A673 (cell line): Measurements from ENCODE around the gene CEMIP. TPM values are rescaled to one million over a fixed set of nuclear protein-coding genes. Genes with fewer than 3 reads are reported as not detected.

Experiments used
- BruUV-seq: library from RNA; stranded (reverse); fragments of 400-500 nt; replicated peaks from 2 replicates; lab custom pipeline; 2021; lab: Mats Ljungman, UMichigan
- CTCF ChIA-PET: fragments of 300-600 bp; sonication (Branson Sonifier 250); formaldehyde crosslinking; loops from one replicate; lab custom pipeline; 2022; ENCODE audit warnings: antibody characterized with exemption; lab: Charles Lee
- POLR2A ChIA-PET: fragments of 300-600 bp; sonication (Branson Sonifier 250); formaldehyde crosslinking; loops from one replicate; lab custom pipeline; 2022; ENCODE audit warnings: antibody characterized with exemption; ENCODE audit not compliant: low non-redundant PET; lab: Charles Lee
- DNase-seq: peaks from one replicate; pipeline ENCODE4 v3.0.0-alpha.2; 2015; ENCODE audit warnings: low spot score
- H3K27ac ChIP-seq: fragments of 200-600 bp; sonication (generic); 2 replicates; pipeline ENCODE4 v1.5.1; 2016; ENCODE audit warnings: mixed run types, low read depth, mild to moderate bottlenecking, mixed read lengths, antibody characterized with exemption, low read length; ENCODE audit not compliant: poor library complexity, severe bottlenecking
- H3K27me3 ChIP-seq: fragments of 200-600 bp; sonication (generic); replicated peaks from 2 replicates; pipeline ENCODE4 v1.6.1; 2017; ENCODE audit warnings: mixed run types, low read depth, mild to moderate bottlenecking, mixed read lengths, antibody characterized with exemption, low read length; ENCODE audit not compliant: insufficient read depth, poor library complexity
- H3K36me3 ChIP-seq: fragments of 200-600 bp; sonication (generic); 2 replicates; pipeline ENCODE4 v1.6.1; 2016; ENCODE audit warnings: mixed run types, mild to moderate bottlenecking, mixed read lengths, antibody characterized with exemption, low read length; ENCODE audit not compliant: insufficient read depth, poor library complexity, severe bottlenecking
- H3K4me1 ChIP-seq: fragments of 200-600 bp; sonication (generic); 2 replicates; pipeline ENCODE4 v1.6.1; 2017; ENCODE audit warnings: mixed run types, mild to moderate bottlenecking, mixed read lengths, antibody characterized with exemption, low read length; ENCODE audit not compliant: insufficient read depth, poor library complexity, severe bottlenecking
- H3K4me3 ChIP-seq: fragments of 200-600 bp; sonication (generic); 2 replicates; pipeline ENCODE4 v1.5.1; 2016; ENCODE audit warnings: low read depth, mixed run types, mild to moderate bottlenecking, mixed read lengths, low read length; ENCODE audit not compliant: poor library complexity, severe bottlenecking
- H3K9me3 ChIP-seq: fragments of 200-600 bp; sonication (generic); 2 replicates; pipeline ENCODE4 v1.6.1; 2016; ENCODE audit warnings: mixed run types, low read depth, mild to moderate bottlenecking, mixed read lengths, antibody characterized with exemption, low read length; ENCODE audit not compliant: poor library complexity, severe bottlenecking
- CTCF ChIP-seq: fragments of 300-800, 200-600 bp; sonication (generic); conservative IDR thresholded peaks from 2 replicates; pipeline ENCODE4 v1.5.1; 2017; ENCODE audit warnings: low read depth, mild to moderate bottlenecking, antibody characterized with exemption, low read length, moderate library complexity, mixed read lengths
- EZH2 ChIP-seq: fragments of 200-600 bp; sonication (generic); IDR thresholded peaks from 2 replicates; pipeline ENCODE4 v1.6.1; 2017; ENCODE audit warnings: borderline replicate concordance, low read depth, mild to moderate bottlenecking, mixed read lengths, antibody characterized with exemption, low read length; ENCODE audit not compliant: poor library complexity, severe bottlenecking
- intact Hi-C: fragments of 100-400 bp; cut with micrococcal nuclease; formaldehyde crosslinking; loops from one replicate; pipeline ENCODE4 v1.10.0; 2022; ENCODE audit not compliant: unreplicated experiment
- total RNA-seq: library from RNA; stranded (reverse); gene quantifications from 2 replicates; pipeline ENCODE4 v1.2.3, GENCODE V29; 2021

Gene CEMIP
- total RNA-seq, 1 experiment from 2014 or later, result not detected

- no peak for TF ChIP-seq EZH2
- no peak for TF ChIP-seq CTCF
- no peaks in the 10 kb centered on the region for H3K27me3 ChIP-seq
- H3K4me1 ChIP-seq, result no peaks in the 10 kb centered on the region
- POLR2A ChIA-PET, result no interaction called here
- H3K4me3 ChIP-seq, result no peak overlapping the region
- CTCF ChIA-PET, result no interaction called here
- peaks cover 3% of the 10 kb centered on the region for H3K36me3 ChIP-seq
- no TSS peak for BruUV-seq
- intact Hi-C loops, result no loop called here
- no peak for DNase-seq
- no peaks in the 10 kb centered on the region for H3K9me3 ChIP-seq
- no peak overlapping the region for H3K27ac ChIP-seq
These were observed 171.3 kb downstream of the CEMIP start for GRCh38 chr15:80950291-80951078.

- intact Hi-C loops, result no loop called here
- BruUV-seq, result no TSS peak
- no peak for TF ChIP-seq CTCF
- TF ChIP-seq EZH2, result no peak
- no peak for DNase-seq
- no peaks in the 10 kb centered on the region for H3K4me1 ChIP-seq
- no peak overlapping the region for H3K27ac ChIP-seq
- no peaks in the 10 kb centered on the region for H3K9me3 ChIP-seq
- no peaks in the 10 kb centered on the region for H3K27me3 ChIP-seq
- H3K36me3 ChIP-seq, result no peaks in the 10 kb centered on the region
- CTCF ChIA-PET, result no interaction called here
- H3K4me3 ChIP-seq, result no peak overlapping the region
- POLR2A ChIA-PET, result no interaction called here
These were observed 172.8 kb downstream of the CEMIP start for GRCh38 chr15:80951941-80952340.

DNA sequence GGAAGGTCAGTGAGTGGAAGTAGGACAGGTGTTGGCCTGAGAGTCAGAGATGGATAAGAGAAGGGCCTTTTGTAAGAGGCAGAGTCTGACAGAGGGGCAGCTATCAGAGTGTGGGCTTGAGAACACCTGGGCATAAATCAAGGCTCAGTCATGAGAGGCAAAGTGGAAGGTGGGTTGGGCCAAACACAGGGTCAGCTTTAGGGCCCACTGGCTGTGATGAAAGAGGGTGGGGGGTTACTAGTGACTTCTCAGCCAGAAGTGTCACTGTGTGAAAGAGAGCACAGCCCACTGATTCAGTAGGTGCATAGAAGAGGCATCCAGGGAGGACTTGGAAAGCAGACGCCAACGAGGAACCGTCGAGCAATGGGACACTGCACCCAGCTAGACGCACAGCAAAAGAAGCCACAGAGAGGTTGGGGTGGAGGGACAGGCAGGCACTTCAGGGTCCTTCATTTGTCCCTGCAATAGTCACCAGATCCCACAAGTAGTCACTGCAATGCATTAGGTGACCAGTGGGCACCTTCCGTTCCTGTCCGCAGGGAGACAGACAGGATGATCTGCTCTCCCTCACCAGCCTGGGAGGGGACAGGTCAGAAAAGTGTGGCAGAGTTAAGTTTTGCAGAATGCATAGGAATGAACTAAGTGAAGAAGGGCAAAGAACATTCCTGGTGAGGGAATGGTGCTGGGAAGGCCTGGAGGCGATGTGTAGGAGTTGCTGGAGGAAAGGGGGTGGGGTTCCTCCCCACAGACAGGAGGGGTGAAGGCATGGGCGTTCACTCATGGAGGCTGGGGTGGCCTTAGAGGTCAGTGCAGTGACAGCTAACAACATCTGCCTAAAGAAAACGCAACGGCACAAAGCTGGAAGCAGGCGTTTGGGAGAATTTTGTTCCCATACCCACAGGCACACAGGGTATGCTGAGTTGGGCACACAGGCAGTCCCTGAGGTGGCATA, 174.1 kb downstream of the CEMIP start:
- ChIA-PET POLR2A (interaction anchor here (0.6 kb wide), 1 partner anchor 459 kb away, joined by 3 read pairs; no protein-coding TSS in a partner anchor), CTCF (no interaction called here)
- no peaks in the 10 kb centered on the region for H3K36me3 ChIP-seq
- no peaks in the 10 kb centered on the region for H3K9me3 ChIP-seq
- DNase-seq, result no peak
- H3K27me3 ChIP-seq, result no peaks in the 10 kb centered on the region
- no TSS peak for BruUV-seq
- no peak overlapping the region for H3K27ac ChIP-seq
- intact Hi-C loops, result no loop called here
- H3K4me1 ChIP-seq, result no peaks in the 10 kb centered on the region
- no peak overlapping the region for H3K4me3 ChIP-seq
- TF ChIP-seq EZH2 (no peak), CTCF (no peak)
